NB4 (cell line): ENCODE measurements around the gene SLC51A.

Experiments
- CTCF ChIP-seq: IDR thresholded peaks from one replicate; pipeline ENCODE4 v1.5.1; 2012; ENCODE audit warnings: low read depth, low read length
- POLR2A ChIP-seq: IDR thresholded peaks from 2 replicates; pipeline ENCODE4 v1.6.1; 2011; ENCODE audit warnings: mild to moderate bottlenecking; ENCODE audit not compliant: insufficient read length; ENCODE audit errors: extremely low read depth

GRCh38 chr3:196195664-196196265 is 20.6 kb upstream of the SLC51A start:
- TF ChIP-seq CTCF (no peak), POLR2A (no peak)
